Thoracic aorta (tissue), 2 donors: ENCODE results near the gene ABCA6. TPM values are rescaled to one million over a fixed set of nuclear protein-coding genes. Genes with fewer than 3 reads are reported as not detected.
"Not testable (repeated sequence)": the region's sequence is repeated elsewhere in the genome, so short reads cannot be mapped to it uniquely, and the experiment has no call there.

Source experiments
- ATAC-seq: fragments of 150-250 bp; one replicate; pipeline ENCODE4 v1.8.0; 2017; ENCODE audit warnings: low read depth; ENCODE audit not compliant: insufficient number of reproducible peaks, low FRiP score
- DNase-seq: peaks from one replicate; pipeline ENCODE4 v3.0.0-alpha.2; 2020; ENCODE audit warnings: low spot score
- H3K27ac ChIP-seq, 2 donors: fragments of 200-600 bp; sonication (generic); 1 replicate in 1 of 2; 2 replicates in 1 of 2; pipeline ENCODE4 v1.5.1; 2016; ENCODE audit warnings: mild to moderate bottlenecking in 2 of 2, moderate library complexity in 2 of 2
- H3K27me3 ChIP-seq: fragments of 200-600 bp; sonication (generic); replicated peaks from 2 replicates; pipeline ENCODE4 v1.6.0; 2016; ENCODE audit warnings: mild to moderate bottlenecking; ENCODE audit not compliant: insufficient read depth
- H3K36me3 ChIP-seq: fragments of 200-600 bp; sonication (generic); one replicate; pipeline ENCODE4 v1.5.1; 2016
- H3K4me1 ChIP-seq, 2 donors: fragments of 200-600 bp; sonication (generic); 1 replicate in 1 of 2; 2 replicates in 1 of 2; pipeline versions ENCODE4 v1.5.1 to v1.6.0; 2016; ENCODE audit warnings: low read depth in 2 of 2, mild to moderate bottlenecking in 1 of 2; ENCODE audit not compliant: control insufficient read depth in 1 of 2
- H3K4me3 ChIP-seq: fragments of 200-600 bp; sonication (generic); 2 replicates; pipeline ENCODE4 v1.5.1; 2016; ENCODE audit warnings: mild to moderate bottlenecking
- H3K9me3 ChIP-seq: fragments of 200-600 bp; sonication (generic); 2 replicates; pipeline ENCODE4 v1.5.1; 2016
- total RNA-seq, 2 donors: library from RNA; depleted of rRNA; stranded (reverse); fragments of >200 nt; gene quantifications; one replicate each; pipeline versions ENCODE4 v1.1.0 to v1.2.3, GENCODE V29; 2016
- TF ChIP-seq, protein P1 (sequence below): fragments of 200-600 bp; sonication (generic); IDR thresholded peaks from one replicate; pipeline ENCODE4 v1.5.1; 2019; ENCODE audit warnings: antibody characterized with exemption

The ABCA6 gene
- total RNA-seq, 2 donors from 2014 or later = 38.5 to 43.3 TPM

DNA sequence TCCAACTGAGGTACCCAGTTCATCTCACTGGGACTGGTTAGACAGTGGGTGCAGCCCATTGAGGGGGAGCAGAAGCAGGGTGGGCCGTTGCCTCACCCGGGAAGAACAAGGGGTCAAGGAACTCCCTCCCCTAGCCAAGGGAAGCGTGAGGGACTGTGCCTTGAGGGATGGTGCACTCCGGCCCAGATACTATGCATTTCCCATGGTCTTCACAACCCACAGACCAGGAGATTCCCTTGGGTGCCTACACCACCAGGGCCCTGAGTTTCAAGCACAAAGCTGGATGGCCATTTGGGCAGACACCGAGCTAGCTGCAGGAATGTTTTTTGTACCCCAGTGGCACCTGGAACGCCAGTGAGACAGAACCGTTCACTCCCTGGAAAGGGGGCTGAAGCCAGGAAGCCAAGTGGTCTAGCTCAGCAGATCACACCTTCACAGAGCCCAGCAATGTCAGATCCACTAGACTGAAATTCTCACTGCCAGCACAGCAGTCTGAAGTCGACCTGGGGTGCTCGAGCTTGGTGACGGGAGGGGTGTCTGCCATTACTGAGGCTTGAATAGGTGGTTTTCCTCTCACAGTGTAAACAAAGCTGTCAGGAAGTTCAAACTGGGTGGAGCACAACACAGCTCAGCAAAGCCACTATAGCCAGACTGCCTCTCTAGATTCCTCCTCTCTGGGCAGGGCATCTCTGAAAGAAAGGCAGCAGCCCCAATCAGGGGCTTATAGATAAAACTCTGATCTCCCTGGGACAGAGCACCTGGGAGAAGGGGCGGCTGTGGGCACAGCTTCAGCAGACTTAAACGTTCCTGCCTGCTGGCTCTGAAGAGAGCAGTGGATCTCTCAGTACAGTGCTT lies 71.1 kb downstream of the ABCA6 start:
- ATAC-seq, H3K36me3 ChIP-seq, DNase-seq, H3K27me3 ChIP-seq, H3K4me1 ChIP-seq, H3K4me3 ChIP-seq, H3K27ac ChIP-seq, H3K9me3 ChIP-seq: not testable (repeated sequence)

DNA sequence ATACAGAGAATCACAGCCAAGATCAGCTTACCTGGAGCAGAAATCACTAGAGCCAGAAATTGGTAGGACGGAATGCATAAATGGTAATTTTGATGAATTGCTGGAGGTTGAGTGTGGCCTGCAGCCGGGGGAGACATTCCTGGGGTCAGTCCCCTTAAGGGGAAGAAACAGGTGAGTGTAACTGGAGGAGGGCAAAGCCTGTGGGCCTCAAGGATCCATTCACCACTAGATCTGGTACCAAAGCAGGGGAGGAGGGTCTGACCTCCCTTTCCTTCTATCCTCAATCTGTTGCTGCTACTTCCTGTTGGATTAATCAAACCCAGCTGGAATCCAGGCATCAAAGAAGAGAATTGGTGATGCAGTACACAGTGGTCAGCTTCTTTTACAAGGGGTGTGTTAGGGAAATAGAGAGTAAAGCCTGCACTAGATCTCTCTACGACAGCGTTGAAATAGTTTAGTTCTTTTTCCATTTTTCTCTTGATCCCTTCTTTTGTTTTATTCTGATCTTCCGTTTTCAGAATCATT lies 72.4 kb downstream of the ABCA6 start:
- TF ChIP-seq, protein P1, sequence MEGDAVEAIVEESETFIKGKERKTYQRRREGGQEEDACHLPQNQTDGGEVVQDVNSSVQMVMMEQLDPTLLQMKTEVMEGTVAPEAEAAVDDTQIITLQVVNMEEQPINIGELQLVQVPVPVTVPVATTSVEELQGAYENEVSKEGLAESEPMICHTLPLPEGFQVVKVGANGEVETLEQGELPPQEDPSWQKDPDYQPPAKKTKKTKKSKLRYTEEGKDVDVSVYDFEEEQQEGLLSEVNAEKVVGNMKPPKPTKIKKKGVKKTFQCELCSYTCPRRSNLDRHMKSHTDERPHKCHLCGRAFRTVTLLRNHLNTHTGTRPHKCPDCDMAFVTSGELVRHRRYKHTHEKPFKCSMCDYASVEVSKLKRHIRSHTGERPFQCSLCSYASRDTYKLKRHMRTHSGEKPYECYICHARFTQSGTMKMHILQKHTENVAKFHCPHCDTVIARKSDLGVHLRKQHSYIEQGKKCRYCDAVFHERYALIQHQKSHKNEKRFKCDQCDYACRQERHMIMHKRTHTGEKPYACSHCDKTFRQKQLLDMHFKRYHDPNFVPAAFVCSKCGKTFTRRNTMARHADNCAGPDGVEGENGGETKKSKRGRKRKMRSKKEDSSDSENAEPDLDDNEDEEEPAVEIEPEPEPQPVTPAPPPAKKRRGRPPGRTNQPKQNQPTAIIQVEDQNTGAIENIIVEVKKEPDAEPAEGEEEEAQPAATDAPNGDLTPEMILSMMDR = no peak
- no peaks in the 10 kb centered on the region for H3K27me3 ChIP-seq
- H3K9me3 ChIP-seq = no peaks in the 10 kb centered on the region
- H3K4me1 ChIP-seq = no peaks in the 10 kb centered on the region
- H3K27ac ChIP-seq = no peak overlapping the region
- DNase-seq = no peak
- ATAC-seq = no peak
- no peak overlapping the region for H3K4me3 ChIP-seq
- H3K36me3 ChIP-seq = no peaks in the 10 kb centered on the region

GRCh38 chr17:69067274-69068047 lies 74.2 kb downstream of the ABCA6 start:
- no peak for ATAC-seq
- Histone ChIP-seq H3K4me3 (no peak overlapping the region), H3K36me3 (no peaks in the 10 kb centered on the region), H3K9me3 (no peaks in the 10 kb centered on the region), H3K27me3 (no peaks in the 10 kb centered on the region), H3K4me1 (no peaks in the 10 kb centered on the region), H3K27ac (no peak overlapping the region)
- TF ChIP-seq, protein P1 = no peak
- no peak for DNase-seq

- ATAC-seq (no peak), DNase-seq (no peak)
- Histone ChIP-seq H3K4me1 (no peaks in the 10 kb centered on the region), H3K36me3 (no peaks in the 10 kb centered on the region), H3K9me3 (no peaks in the 10 kb centered on the region), H3K4me3 (no peak overlapping the region), H3K27me3 (no peaks in the 10 kb centered on the region), H3K27ac (no peak overlapping the region)
- TF ChIP-seq, protein P1 = no peak
Measured at GRCh38 chr17:69066482-69066881, 75.2 kb downstream of the ABCA6 start.

- no peaks in the 10 kb centered on the region for H3K27me3 ChIP-seq
- H3K4me3 ChIP-seq = no peak overlapping the region
- DNase-seq = no peak
- TF ChIP-seq, protein P1 = no peak
- peaks cover 0 to 6% of the 10 kb centered on the region in 2 donors for H3K4me1 ChIP-seq
- no peak for ATAC-seq
- no peaks in the 10 kb centered on the region for H3K36me3 ChIP-seq
- H3K9me3 ChIP-seq = no peaks in the 10 kb centered on the region
- no peak overlapping the region for H3K27ac ChIP-seq
Measured at GRCh38 chr17:69065113-69065512, 76.6 kb downstream of the ABCA6 start.
